Stimulated activated CD4-positive, alpha-beta T cell treated with anti-CD3 and anti-CD28 coated beads, TNF-alpha, amount 100 ng/mL, for 24 hours (primary cell): ENCODE results near the gene DZIP1L.
"Not testable (repeated sequence)": the region's sequence is repeated elsewhere in the genome, so short reads cannot be mapped to it uniquely, and the experiment has no call there.

Experiments
- DNase-seq, 3 experiments: peaks; one replicate each; pipeline ENCODE4 v3.0.0-alpha.2; 2020; ENCODE audit warnings: low read depth in 3 of 3

DZIP1L gene

DNA sequence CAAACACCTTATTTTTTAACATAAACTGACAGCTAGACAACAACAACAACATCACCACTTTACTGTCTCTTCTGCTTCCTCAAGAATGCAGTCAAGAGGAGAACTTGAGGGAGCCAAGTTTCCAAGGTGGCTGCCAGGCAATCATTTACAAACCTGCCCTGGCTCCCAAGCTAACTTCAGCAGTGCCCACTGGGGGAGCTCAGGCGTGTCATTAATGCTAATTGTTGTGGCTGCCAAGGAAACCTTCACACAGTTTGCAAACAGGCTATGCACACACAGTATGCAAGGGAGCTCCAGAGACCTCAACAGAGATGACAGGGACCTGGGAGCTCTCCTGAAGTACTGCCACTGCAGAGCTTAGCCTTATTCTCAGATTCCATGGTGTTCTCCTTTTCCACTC, 2.1 kb downstream of the DZIP1L start:
- no peak for DNase-seq

DNA sequence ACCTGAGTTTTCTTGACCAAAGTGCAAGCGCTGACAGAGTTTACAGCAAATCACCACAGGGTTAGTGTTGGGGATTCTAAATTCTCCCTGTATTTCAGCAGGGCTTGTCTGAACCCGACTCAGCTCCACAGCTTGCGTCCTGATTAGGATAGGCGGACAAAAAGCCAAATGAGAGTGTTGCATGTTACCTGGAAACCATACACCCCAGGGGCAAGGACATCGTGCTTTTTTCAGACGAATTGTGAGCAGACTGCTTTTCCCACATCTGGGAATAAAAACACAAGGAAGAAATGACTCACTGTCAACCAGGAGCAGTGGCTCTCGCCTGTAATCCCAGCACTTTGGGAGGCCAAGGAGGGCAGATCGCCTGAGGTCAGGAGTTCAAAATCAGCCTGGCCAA, 3.0 kb downstream of the DZIP1L start:
- no peak for DNase-seq

DNA sequence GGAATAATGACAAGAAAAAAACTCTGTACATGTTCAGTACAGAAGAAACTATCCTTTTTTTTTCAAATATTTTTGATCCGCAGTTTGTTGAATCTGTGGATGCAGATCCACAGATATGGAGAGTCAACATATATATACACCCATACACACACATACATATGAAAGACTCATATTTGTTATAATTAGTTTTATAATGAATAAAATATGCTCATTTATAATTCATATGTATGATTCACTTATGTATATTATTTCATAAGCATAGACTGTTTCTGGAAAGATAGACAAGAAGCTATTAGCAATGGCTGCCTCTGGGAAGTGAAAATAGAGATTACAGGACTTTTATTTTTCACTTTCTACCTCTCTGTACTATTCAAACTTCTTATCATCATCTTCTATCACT, 9.8 kb downstream of the DZIP1L start:
- no peak for DNase-seq

DNA sequence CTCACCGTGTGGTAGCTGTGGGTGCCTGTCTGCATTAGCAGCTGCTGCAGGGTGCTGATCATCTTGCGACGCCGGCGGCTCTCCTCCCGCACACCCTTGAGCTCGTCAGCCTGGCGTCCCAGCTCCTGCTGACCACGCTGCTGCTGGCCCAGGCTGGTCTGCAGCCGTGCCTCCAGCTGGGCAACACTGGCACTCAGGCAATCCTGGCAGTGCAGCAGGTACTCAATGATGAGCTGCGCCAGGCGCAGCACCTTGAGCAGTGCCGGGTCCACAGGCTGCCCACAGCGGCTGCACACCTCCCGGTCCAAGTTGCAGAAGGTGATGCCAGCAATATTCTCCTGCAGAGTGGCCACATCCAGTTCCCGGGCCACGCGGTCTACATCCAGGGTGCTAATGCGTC, 11.9 kb downstream of the DZIP1L start:
- no peak for DNase-seq

DNA sequence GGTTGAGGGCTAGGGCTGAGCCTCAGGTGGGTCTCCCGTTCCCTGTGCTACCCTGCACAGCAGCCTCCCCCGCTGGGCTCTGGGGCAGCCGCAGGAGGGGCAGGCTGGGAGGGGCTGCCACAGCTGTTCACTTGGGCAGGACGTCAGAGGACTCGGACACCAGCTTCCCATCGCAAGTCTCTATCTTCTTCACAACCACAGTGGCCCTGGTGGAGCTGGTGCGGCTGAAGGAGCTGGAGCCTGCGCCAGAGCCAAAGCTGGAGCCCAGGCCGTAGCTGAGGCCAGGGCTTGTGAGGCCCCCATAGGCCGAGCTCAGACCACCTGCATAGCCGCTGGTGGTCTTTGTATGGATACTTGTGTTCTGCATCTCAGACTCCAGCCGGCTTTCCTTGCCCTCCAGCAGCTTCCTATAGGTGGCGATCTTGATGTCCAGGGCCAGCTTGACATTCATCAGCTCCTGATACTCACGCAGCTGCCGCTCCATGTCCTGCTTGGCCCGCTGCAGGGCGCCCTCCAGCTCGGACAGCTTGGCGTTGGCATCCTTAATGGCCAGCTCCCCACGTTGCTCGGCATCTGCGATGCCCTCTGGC, 14.0 kb downstream of the DZIP1L start:
- not testable (repeated sequence) for DNase-seq

DNA sequence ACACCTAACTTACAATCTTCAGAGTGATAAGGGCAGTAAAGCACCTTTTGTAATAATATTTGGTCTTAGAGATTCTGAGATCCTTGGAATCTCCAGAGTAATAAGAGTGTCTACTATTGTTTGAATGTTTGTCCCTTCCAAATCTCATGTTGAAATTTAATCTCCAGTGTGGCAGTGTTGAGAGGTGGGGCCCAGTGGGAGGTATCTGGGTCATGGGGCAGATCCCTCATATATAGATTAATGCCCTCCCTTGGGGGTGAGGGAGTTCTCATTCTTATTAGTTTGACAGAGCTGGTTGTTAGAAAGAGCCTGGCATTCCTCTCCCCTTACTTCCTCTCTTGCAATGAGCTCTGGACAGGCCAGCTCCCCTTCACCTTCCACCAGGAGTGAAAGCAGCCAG, 16.0 kb downstream of the DZIP1L start:
- no peak for DNase-seq

DNA sequence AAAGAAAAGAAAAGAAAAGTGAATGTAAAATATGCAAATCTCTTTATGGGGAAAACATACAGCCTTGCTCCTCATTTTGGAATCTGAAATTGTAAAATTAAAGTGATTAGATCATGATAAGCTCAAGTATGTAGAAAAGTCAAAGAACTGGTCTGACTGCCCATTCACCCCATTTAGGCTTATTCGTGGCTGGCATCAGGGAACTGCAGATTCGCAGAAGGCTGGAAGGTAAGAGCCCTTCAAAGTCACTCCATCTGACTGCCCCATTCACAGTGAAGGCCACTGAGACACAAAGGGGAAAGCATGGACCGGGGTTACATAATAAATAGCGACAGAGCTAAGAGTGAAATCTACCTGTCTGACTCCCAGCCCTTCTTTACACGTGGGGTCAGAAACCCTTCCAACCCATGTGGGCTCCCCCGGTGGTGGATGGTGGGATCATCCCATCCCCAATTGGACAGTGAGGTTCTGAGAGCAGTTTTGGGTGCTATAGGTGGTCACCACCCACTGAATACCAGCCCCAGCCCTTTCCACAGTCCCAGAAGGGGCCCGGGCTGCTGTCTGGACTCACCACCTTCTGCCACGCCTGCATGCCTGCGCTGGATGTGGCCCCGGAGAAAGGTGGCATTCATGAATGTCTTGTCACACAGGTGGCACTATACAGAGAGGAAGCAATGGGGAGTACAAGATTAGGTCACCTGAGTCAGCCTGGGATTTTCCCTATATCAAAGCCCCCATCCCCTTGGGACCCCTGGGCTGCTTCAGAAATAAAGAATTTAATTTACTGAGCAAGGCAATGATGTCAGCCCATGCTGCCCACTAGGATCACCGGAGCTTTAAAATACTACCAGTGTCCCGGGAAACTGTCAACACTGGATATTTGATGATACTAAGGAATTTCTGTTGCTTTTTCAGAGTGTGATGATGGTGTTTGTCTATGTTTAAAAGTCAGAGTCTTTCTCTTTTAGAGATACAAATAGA, 17.9 kb downstream of the DZIP1L start:
- DNase-seq: no peak

DNA sequence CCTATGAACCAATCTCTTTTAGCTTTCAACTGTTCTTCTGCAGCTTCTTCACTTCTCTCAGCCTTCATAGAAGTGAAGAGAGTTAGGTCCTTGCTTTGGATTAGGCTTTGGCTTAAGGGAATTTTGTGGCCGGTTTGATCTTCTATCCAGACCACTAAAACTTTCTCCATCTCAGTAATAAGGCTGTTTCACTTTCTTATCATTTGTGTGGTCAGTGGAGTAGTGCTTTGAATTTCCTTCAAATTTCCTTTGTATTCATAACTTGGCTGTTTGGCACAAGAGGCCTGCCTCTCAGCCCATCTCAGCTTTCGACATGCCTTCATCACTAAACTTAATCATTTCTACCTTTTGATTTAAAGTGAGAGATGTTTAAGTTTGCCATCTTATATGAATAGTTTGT, 21.7 kb downstream of the DZIP1L start:
- no peak for DNase-seq

DNA sequence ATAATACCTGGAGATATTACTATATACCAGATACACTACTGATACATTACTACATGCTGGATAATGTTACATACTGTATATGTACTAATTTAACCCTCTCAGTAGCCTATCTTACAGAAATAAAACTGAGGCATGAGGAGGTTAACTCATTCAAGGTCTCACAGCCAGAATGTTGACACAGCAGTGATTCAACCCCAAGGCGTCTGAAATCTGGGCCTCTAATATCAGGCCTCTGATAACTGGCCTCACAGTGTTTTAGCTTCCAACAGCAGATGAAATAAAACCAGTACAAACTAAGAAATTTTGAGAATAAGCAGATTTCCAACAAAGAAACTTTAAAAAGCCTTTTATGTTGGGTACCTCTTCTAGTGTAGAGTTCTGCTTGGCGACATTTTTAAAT, 23.4 kb downstream of the DZIP1L start:
- DNase-seq: no peak

DNA sequence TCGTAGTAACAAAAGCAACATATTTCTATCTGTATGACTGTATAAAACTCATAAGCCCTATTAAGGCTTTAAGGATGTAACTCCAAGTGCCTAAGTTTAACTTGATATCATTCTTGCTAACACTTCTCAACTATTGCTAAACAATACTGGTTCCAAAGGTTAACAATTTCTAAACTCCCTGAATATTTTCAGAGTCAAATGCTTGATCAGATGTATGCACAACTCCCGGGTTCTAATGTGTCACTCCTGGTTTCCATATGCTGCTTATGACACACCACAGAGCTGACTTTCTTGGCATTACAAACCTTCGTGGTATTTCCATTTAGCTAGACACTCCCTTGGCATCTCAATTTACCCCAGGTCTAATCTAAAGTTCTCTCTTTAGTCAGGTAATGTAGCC, 26.3 kb downstream of the DZIP1L start:
- DNase-seq: no peak

DNA sequence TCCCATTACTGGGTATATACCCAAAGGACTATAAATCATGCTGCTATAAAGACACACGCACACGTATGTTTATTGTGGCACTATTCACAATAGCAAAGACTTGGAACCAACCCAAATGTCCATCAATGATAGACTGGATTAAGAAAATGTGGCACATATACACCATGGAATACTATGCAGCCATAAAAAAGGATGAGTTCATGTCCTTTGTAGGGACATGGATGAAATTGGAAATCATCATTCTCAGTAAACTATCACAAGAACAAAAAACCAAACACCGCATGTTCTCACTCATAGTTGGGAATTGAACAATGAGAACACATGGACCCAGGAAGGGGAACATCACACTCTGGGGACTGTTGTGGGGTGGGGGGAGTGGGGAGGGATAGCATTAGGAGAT, 29.7 kb downstream of the DZIP1L start:
- DNase-seq: not testable (repeated sequence)

DNA sequence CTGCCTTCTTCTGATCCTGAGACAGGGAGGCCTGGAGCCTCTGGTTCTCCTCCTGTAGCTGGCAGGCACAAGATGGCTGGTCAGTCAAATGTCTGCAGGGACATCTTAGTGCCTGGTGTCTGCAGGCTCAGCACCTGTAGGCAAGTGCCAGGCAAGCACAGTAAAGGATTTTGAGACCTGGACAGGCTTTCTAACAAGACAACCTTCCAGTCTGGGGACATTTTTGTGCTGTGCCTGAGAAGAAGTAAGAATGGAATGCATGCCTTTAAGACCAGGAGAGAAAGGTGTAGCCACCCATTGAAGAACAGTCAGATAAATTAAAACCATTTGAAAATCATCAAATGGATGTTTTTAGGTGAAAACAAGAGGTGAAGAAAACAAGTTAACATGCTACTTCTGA, 31.2 kb downstream of the DZIP1L start:
- DNase-seq: no peak

DNA sequence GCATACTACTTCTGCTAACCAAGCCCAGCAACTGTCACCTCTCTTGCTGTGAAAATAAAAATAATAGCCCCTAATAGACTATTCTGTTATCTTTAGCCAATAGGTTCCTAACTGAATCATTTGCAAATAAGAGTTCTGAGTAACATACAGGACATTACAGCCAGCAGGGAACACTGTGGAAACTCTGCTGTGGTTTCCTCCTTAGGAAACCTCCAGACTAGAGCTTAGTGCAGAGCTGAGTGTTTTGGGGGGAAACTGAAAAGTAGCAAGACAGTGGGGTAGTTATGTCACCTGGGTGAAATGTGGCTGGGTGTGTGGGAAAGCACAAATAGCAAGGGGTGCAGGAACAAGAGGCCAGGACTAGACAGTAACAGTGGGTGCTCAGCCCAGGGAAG, 32.4 kb downstream of the DZIP1L start:
- DNase-seq: no peak

DNA sequence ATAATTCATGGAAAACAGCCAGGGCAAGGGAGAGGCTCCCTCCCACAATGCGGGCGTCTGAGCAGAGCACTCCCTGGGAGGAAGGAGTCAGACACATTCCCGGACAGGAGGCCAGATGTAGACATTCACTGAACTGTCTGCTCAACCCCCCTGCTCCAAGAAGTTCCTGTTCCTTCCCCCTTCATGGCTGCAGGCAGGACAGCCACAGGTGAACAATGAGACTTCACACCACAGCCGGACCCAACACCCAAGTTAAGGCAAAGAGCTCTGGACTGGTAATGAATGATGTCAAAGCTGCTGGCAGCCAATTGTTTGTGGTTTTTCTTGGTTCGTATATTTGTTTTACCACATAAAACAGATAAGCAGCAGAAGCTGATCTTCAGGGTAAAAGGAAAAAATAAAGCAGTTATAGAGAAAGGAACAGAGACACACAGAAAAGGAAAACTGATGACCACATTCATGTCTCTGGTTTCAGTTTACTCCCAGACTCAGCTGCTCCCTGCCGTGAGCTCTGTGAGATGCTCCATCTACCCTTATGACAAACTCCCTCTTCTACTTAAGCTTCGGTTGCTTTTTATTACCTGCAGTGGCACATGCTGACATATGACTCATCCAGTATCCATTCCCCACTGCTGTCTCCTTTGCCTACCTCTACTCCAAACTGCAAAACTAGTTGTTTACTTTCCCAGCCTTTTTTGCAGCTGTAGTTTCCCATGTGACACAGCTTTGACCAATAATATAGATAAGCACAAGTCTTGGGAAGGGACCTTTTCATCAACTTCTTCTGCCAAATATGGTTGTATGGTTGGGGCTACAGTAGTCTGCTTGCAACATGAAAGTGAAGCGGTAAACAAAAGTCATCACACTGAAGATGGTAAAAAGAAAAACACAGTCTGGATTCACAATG, 33.1 kb downstream of the DZIP1L start:
- peak in 1 of 3 experiments; percentile 18 for DNase-seq

DNA sequence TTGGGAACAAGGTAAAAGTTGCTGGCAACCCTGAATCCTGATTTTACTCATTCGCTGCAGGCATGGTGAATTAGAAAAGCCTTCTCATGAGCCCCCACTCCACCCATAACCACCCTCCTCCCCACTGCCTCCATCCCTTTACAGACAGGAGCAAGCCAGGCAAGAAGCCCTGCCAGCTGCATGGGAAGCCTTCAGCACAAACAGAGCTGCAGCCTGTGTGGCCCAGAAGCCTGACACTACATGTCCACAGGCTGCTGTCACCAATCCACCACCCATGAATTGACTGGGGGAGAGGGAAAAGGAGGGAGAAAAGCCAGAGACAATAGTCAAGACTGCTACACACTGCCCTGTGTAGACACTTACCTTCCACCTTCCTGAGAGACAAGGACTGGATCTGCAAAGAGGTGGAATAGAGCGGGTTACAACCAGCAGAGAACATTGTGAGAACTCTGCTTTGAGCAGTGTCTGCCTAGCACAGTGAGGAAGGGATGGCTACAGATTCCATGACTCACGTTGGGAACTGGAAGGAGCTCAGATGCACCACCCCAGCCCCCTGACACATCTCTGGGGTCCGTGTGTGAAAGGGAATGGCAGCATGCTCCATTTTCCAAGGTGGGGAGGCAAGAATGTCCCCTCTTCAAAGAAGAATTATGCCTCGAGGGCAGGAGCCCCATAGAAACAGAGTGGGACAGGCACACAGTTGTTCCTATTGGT, 33.9 kb downstream of the DZIP1L start:
- DNase-seq: no peak

DNA sequence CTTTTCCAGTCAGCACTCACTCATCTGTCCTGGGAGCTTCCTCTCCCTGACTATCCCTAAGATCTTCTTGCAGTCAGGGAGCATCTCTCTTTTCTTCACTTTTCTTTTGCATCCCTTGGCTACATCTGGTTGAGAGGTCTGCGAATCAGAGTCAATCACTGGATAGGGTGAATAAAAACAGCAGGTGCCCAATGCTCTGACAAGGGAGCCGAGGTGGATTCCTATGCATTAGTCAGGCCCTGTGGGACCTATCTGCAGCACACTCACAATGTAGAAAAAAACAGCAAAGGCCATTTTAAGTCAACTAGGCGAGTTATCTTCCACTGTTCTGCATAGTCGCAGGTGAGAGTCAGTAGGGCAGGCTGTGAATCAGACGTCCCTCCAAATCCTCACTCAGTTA, 35.5 kb downstream of the DZIP1L start:
- no peak for DNase-seq

DNA sequence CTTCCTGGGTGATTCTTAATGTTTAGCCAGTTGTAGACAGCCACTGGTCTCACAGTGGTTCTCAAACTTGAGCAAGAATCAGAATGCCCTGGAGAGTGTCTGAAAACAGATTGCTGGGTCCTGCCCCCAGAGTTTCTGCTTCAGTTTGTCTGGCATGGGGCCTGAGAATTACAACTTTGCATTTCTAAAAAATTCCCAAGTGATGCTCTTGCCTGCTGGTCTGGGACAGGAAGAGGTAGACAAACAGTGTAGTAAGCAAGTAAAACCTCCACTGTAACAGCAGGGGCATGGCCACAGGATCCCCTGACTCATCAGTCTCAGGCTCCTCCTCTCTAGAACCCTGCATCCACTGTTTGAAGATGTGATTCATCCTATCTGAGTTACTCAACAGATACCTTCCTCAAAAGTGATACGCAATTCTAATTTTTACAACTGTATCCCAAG, 36.5 kb downstream of the DZIP1L start:
- peak in 1 of 3 experiments; percentile 29 for DNase-seq

DNA sequence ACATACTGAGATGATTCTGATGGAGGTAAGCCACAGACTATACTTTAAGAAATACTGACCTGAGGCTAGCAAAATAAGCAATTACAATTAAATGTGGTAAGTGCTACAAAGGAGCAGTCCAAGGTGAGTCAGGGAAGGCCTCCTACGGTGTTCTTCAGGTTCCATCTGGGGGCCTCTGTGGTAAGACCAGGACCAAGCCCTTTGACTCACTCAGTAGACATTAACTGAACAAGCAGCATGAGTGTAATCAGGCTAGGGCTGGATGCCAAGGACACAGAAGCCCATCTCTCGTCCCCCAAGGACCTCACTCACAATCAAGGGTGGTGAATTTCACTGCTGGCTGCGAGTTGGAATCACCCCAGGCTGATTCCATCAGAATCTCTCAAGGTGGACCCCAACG, 37.3 kb downstream of the DZIP1L start:
- no peak for DNase-seq

DNA sequence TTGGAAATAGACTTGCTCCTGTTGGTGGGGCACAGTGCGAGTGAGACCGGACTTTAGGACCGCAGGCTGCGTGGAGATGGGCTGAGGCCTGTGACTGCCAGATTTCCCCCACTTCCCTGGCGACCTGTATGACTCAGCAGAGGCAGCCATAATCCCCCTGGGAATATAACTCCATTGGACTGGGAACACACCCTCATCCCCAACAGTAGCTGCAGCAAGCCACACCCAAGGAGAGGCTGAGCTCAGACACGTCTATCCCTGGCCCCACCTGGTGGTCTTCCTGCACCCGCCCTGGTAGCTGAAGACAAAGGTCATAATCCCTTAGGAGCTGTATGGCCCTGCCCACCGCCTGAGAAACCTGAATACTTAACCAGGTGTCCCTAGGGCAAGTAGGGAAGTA, 42.6 kb downstream of the DZIP1L start:
- no peak for DNase-seq

DNA sequence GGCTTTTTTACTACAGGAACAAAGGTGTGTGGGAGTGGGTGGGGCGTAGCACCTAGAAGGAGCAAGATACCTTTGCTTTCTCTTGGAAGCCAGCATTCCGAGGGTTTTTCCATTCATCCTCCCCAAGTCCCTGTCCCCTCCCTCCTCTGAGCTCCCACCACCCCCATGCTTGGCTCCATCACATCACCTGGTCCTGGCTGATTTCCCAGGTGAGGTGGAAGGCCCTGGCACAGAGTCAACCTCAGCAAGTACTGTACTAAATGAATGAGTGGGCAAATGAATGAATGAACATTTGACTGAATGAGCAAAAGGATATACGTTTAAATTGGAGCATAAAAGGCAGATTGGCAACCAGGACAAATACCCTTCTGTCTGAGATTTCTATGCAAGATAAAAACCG, 45.4 kb downstream of the DZIP1L start:
- no peak for DNase-seq

DNA sequence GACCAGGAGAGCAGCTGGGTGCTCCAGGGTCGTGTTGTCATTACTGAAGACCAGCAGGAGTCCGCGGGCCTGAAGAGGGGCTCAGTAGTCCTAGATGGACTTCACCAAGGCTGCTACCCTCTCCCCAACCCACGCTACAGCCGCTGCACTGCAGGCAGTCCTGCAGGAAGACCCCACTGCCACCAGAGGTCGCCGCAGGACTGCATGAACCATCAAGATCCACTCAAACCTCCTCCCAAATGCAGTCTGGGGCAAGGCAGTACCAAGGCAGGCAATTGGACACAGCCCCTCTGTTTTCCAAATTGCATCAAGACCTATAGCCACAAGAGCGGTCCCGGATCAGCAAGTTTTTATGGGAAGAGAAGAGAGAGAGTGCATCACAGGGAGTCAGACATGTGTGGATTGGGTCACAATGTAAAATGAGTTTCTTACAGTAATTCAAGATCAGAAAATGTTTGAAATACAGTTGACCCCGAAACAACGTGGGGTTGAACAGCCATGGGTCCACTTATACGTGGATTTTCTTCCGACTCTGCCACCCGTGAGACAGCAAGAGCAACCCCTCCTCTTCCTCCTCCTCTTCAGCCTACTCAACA, 46.7 kb downstream of the DZIP1L start:
- DNase-seq: peak; percentile 58 to 77 (median 70)
